ENCODE results near the gene OR5AN1.
"Not testable (repeated sequence)": the region's sequence is repeated elsewhere in the genome, so short reads cannot be mapped to it uniquely, and the experiment has no call there.

The OR5AN1 gene

DNA sequence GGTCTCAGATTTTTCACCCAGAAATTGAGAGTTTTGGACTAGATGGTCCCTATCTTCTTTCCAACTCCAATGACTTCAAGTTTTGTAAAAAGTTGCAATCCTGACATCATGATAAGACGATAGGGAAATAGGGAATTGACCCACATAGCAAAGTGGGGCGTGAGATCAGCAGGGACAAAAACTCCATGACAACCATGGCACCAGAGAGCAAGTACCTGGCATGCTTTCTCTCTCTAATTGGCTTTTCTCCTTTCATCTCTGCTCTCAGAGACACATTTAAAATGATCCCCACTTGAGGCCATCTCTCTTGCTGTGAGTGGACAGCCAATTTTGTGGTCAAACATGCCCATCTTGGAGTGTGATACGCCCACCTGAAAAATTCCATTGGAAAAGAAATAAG, at the start of gene OR5AN1:
OR5AN1 (plus strand) TSS at position 301 of the 400 bp plus-strand sequence. CDS start 5,564 bp downstream, outside the sequence.
- no peak for TF ChIP-seq CTCF (conservative IDR thresholded peaks at IDR 0.05)
- no peak for TF ChIP-seq ZFX (IDR thresholded peaks at IDR 0.05)
- no peak within 1 kb of the TSS for H3K27ac ChIP-seq

- TF ChIP-seq CTCF (conservative IDR thresholded peaks at IDR 0.05) (no peak), ZFX (IDR thresholded peaks at IDR 0.05) (no peak)
- H3K27ac ChIP-seq, result no peak overlapping the region
Measured at GRCh38 chr11:59335001-59335400, 23.7 kb upstream of the OR5AN1 start.

DNA sequence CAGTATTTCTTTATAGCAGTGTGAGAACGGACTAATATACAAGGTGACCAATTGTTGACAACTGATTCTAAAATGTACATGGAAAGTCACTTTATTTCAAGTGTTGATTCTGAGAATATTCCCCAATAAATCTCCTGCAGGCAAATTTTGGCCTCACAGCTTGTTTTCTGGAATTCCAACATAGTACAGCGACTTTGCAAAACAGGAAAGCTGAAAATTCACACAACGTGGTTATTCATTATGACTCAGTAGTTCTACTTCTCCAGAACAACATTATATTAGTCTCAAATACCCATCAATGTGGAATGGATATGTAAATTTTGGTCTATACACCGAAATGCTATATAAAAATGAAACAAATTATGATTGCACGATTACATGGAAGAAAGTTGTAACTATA, 22.5 kb upstream of the OR5AN1 start:
- no peak overlapping the region for H3K27ac ChIP-seq
- no peak for TF ChIP-seq CTCF (conservative IDR thresholded peaks at IDR 0.05)
- TF ChIP-seq ZFX (IDR thresholded peaks at IDR 0.05), result no peak

- TF ChIP-seq CTCF (conservative IDR thresholded peaks at IDR 0.05) (no peak), ZFX (IDR thresholded peaks at IDR 0.05) (no peak)
- H3K27ac ChIP-seq, result no peak overlapping the region
Measured at GRCh38 chr11:59336931-59337330, 21.8 kb upstream of the OR5AN1 start.

DNA sequence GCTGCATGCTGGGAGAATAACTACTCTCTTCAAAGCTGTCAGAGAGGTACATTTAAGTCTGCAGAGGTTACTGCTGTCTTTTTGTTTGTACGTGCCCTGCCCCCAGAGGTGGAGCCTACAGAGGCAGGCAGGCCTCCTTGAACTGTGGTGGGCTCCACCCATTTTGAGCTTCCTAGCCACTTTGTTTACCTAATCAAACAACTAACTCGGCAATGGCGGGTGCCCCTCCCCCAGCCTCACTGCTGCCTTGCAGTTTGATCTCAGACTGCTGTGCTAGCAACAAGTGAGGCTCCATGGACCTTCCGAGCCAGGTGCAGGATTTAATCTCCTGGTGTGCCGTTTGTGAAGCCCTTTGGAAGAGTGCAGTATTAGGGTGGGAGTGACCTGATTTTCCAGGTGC, 9.0 kb upstream of the OR5AN1 start:
- not testable (repeated sequence) for H3K27ac ChIP-seq

- TF ChIP-seq ZFX (IDR thresholded peaks at IDR 0.05), result no peak
- TF ChIP-seq CTCF (conservative IDR thresholded peaks at IDR 0.05), result no peak
Measured at GRCh38 chr11:59355226-59355625, 3.5 kb upstream of the OR5AN1 start.

DNA sequence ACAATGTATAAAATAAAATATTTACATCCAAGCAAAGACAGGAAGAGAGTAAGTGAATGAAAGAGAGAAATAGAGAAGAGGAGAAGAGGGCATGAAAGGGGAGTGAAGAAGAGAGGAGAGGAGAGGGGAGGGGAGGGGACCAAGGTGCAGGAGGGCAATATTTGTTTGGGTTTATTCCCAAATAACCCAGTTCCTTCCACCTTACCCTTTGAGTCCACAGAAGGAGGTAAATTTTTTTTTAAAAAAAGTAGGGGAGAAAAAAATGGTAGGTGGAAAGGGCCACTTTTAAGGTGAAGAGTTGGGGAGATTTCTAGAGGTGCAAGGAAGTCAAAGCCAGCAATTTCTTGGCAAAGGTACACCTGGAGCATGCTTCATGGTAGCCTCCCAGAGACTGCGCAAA, 2.1 kb upstream of the OR5AN1 start:
- TF ChIP-seq CTCF (conservative IDR thresholded peaks at IDR 0.05), result no peak
- no peak for TF ChIP-seq ZFX (IDR thresholded peaks at IDR 0.05)
- H3K27ac ChIP-seq, result no peak overlapping the region

More at GRCh38 chr11:59355226-59355625, 3.5 kb upstream of the OR5AN1 start:
- no peak overlapping the region for H3K27ac ChIP-seq

DNA sequence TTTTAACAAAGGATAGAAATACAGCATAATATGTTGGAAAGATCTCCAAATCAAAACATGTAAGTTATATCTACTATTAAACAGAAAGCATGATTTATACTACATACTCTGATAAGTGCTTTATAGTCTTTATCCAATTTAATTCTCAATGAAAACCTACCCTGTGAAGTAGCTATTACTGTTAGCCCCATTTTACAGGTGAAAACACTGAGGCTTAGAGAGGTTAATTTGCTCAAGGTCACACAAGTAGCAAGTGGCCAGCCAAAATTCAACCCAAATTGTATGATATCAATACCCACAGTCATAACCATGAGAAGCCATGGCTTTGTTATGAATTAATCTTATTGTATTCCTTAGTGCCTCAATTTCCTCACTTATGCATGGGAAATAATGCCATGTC, 675 bp upstream of the OR5AN1 start:
- no peak for TF ChIP-seq CTCF (conservative IDR thresholded peaks at IDR 0.05)
- TF ChIP-seq ZFX (IDR thresholded peaks at IDR 0.05), result no peak
- no peak overlapping the region for H3K27ac ChIP-seq
